ENCODE measurements around the gene KDM4C.

KDM4C gene

GRCh38 chr9:7067169-7067568, 309.4 kb downstream of the KDM4C start:
- FAIRE-seq: no peak

GRCh38 chr9:7071916-7072315, 314.1 kb downstream of the KDM4C start:
- FAIRE-seq: no peak

GRCh38 chr9:7073706-7074105, 315.9 kb downstream of the KDM4C start:
- no peak for FAIRE-seq

- no peak for FAIRE-seq
Observed at GRCh38 chr9:7075154-7075553, 317.4 kb downstream of the KDM4C start.

GRCh38 chr9:7079051-7079450, 321.3 kb downstream of the KDM4C start:
- no peak for FAIRE-seq

- FAIRE-seq: no peak
Observed at GRCh38 chr9:7081065-7081600, 323.4 kb downstream of the KDM4C start.

GRCh38 chr9:7083192-7083591, 325.4 kb downstream of the KDM4C start:
- no peak for FAIRE-seq

- FAIRE-seq: peak; percentile 58
Observed at GRCh38 chr9:7085357-7085756, 327.6 kb downstream of the KDM4C start.

- no peak for FAIRE-seq
Observed at GRCh38 chr9:7086389-7086788, 328.6 kb downstream of the KDM4C start.

- no peak for FAIRE-seq
Observed at GRCh38 chr9:7088611-7089010, 330.8 kb downstream of the KDM4C start.

GRCh38 chr9:7089406-7090193, 331.8 kb downstream of the KDM4C start:
- FAIRE-seq: no peak

- no peak for FAIRE-seq
Observed at GRCh38 chr9:7093040-7093439, 335.3 kb downstream of the KDM4C start.

- no peak for FAIRE-seq
Observed at GRCh38 chr9:7094052-7094451, 336.3 kb downstream of the KDM4C start.

GRCh38 chr9:7094576-7094975, 336.8 kb downstream of the KDM4C start:
- no peak for FAIRE-seq

- no peak for FAIRE-seq
Observed at GRCh38 chr9:7095058-7095457, 337.3 kb downstream of the KDM4C start.

- no peak for FAIRE-seq
Observed at GRCh38 chr9:7097040-7097715, 339.4 kb downstream of the KDM4C start.

GRCh38 chr9:7097785-7098752, 340.3 kb downstream of the KDM4C start:
- no peak for FAIRE-seq

GRCh38 chr9:7103367-7103766, 345.6 kb downstream of the KDM4C start:
- FAIRE-seq: no peak

- FAIRE-seq: no peak
Observed at GRCh38 chr9:7103771-7104170, 346.0 kb downstream of the KDM4C start.

GRCh38 chr9:7104625-7105024, 346.9 kb downstream of the KDM4C start:
- no peak for FAIRE-seq

GRCh38 chr9:7105095-7105494, 347.3 kb downstream of the KDM4C start:
- no peak for FAIRE-seq

- no peak for FAIRE-seq
Observed at GRCh38 chr9:7108936-7109335, 351.2 kb downstream of the KDM4C start.

- FAIRE-seq: no peak
Observed at GRCh38 chr9:7111413-7111812, 353.6 kb downstream of the KDM4C start.
